ENCODE data around the gene LRSAM1.

LRSAM1 gene

GRCh38 chr9:127492616-127493015, 41.3 kb downstream of the LRSAM1 start:
- H3K4me3 ChIP-seq (ENCODE audit: insufficient read depth, low read length, poor library complexity, severe bottlenecking): no peak overlapping the region
- H3K79me2 ChIP-seq (ENCODE audit: insufficient read depth, low read length): no peaks in the 10 kb centered on the region
- no peak overlapping the region for H3K4me2 ChIP-seq (ENCODE audit: low read depth, low read length, poor library complexity, severe bottlenecking)
- no peaks in the 10 kb centered on the region for H3K9me3 ChIP-seq (ENCODE audit: insufficient read depth, low read length)
- no peaks in the 10 kb centered on the region for H4K20me1 ChIP-seq (ENCODE audit: low read depth, low read length)
- no peak for TF ChIP-seq CTCF (IDR thresholded peaks at IDR 0.05; ENCODE audit: insufficient read depth, low read length, poor library complexity, severe bottlenecking)
- no peak for TF ChIP-seq EZH2phosphoT487 (conservative IDR thresholded peaks at IDR 0.05; ENCODE audit: low read length)
- H3K27ac ChIP-seq (ENCODE audit: low read depth, low read length): no peak overlapping the region
- H3F3A ChIP-seq (ENCODE audit: insufficient read depth): no peaks in the 10 kb centered on the region
- no peak overlapping the region for H2AFZ ChIP-seq (ENCODE audit: low read depth, low read length, severe bottlenecking)
- H3K9me2 ChIP-seq (replicated peaks; ENCODE audit: insufficient read depth, low read length): no peaks in the 10 kb centered on the region
- no peaks in the 10 kb centered on the region for H3K27me3 ChIP-seq (ENCODE audit: low read length)
- H3K9ac ChIP-seq (ENCODE audit: low read length): no peak overlapping the region
- no peaks in the 10 kb centered on the region for H3K36me3 ChIP-seq (ENCODE audit: low read length)

- H3K79me2 ChIP-seq (ENCODE audit: insufficient read depth, low read length): no peaks in the 10 kb centered on the region
- no peak overlapping the region for H3K4me2 ChIP-seq (ENCODE audit: low read depth, low read length, poor library complexity, severe bottlenecking)
- no peak overlapping the region for H3K4me3 ChIP-seq (ENCODE audit: insufficient read depth, low read length, poor library complexity, severe bottlenecking)
- no peaks in the 10 kb centered on the region for H3K27me3 ChIP-seq (ENCODE audit: low read length)
- no peaks in the 10 kb centered on the region for H4K20me1 ChIP-seq (ENCODE audit: low read depth, low read length)
- H3K36me3 ChIP-seq (ENCODE audit: low read length): no peaks in the 10 kb centered on the region
- no peaks in the 10 kb centered on the region for H3K9me2 ChIP-seq (replicated peaks; ENCODE audit: insufficient read depth, low read length)
- no peak overlapping the region for H3K27ac ChIP-seq (ENCODE audit: low read depth, low read length)
- H2AFZ ChIP-seq (ENCODE audit: low read depth, low read length, severe bottlenecking): no peak overlapping the region
- TF ChIP-seq EZH2phosphoT487 (conservative IDR thresholded peaks at IDR 0.05; ENCODE audit: low read length) (no peak), CTCF (IDR thresholded peaks at IDR 0.05; ENCODE audit: insufficient read depth, low read length, poor library complexity, severe bottlenecking) (no peak)
- no peaks in the 10 kb centered on the region for H3F3A ChIP-seq (ENCODE audit: insufficient read depth)
- H3K9me3 ChIP-seq (ENCODE audit: insufficient read depth, low read length): no peaks in the 10 kb centered on the region
- no peak overlapping the region for H3K9ac ChIP-seq (ENCODE audit: low read length)
Observed at GRCh38 chr9:127493592-127494303, 42.4 kb downstream of the LRSAM1 start.

- H4K20me1 ChIP-seq (ENCODE audit: low read depth, low read length): no peaks in the 10 kb centered on the region
- H3K79me2 ChIP-seq (ENCODE audit: insufficient read depth, low read length): no peaks in the 10 kb centered on the region
- H2AFZ ChIP-seq (ENCODE audit: low read depth, low read length, severe bottlenecking): no peak overlapping the region
- H3K4me3 ChIP-seq (ENCODE audit: insufficient read depth, low read length, poor library complexity, severe bottlenecking): no peak overlapping the region
- no peaks in the 10 kb centered on the region for H3K36me3 ChIP-seq (ENCODE audit: low read length)
- no peaks in the 10 kb centered on the region for H3F3A ChIP-seq (ENCODE audit: insufficient read depth)
- H3K9me3 ChIP-seq (ENCODE audit: insufficient read depth, low read length): no peaks in the 10 kb centered on the region
- H3K27me3 ChIP-seq (ENCODE audit: low read length): no peaks in the 10 kb centered on the region
- H3K27ac ChIP-seq (ENCODE audit: low read depth, low read length): no peak overlapping the region
- H3K9me2 ChIP-seq (replicated peaks; ENCODE audit: insufficient read depth, low read length): no peaks in the 10 kb centered on the region
- no peak overlapping the region for H3K4me2 ChIP-seq (ENCODE audit: low read depth, low read length, poor library complexity, severe bottlenecking)
- TF ChIP-seq CTCF (IDR thresholded peaks at IDR 0.05; ENCODE audit: insufficient read depth, low read length, poor library complexity, severe bottlenecking): no peak
- no peak for TF ChIP-seq EZH2phosphoT487 (conservative IDR thresholded peaks at IDR 0.05; ENCODE audit: low read length)
- H3K9ac ChIP-seq (ENCODE audit: low read length): no peak overlapping the region
Observed at GRCh38 chr9:127494304-127494702, 43.0 kb downstream of the LRSAM1 start.

Measured in SU-DHL-6 (cell line).